GM15510 (cell line): ENCODE results near the gene EID2.

ENCODE experiments used
- POLR2A ChIP-seq: IDR thresholded peaks from 3 replicates; pipeline ENCODE4 v1.6.1; 2011; ENCODE audit warnings: borderline replicate concordance; ENCODE audit not compliant: insufficient read length; ENCODE audit errors: extremely low read depth

Gene EID2

DNA sequence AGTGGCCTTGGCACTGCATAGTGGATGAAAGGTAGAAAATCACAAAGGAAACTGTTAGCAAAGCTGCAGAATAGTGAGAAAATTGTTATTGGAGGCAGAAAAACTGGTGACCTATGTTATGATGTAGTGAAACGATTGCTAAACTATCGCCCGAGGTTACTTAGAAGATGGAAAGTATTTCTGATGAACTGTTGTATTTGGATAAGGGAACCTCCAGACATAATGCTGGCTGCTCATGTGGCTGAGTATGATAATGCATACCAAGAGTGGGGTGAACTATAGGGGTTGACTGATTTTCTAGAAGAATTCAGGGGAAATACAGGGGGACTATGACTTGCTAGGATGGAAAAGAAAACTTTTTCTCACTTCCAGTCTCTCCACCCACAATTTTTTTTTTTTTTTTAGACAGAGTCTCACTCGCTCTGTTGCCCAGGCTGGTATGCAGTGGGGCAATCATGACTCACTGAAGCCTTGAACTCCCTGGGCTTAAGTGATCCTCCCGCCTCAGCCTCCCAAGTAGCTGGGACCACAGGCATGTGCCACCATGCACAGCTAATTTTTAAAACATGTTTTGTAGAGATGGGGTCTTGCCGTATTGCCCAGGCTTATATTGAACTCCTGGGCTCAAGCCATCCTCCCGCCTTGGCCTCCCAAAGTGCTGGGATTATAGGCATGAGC, 4.4 kb upstream of the EID2 start:
- no peak for TF ChIP-seq POLR2A

DNA sequence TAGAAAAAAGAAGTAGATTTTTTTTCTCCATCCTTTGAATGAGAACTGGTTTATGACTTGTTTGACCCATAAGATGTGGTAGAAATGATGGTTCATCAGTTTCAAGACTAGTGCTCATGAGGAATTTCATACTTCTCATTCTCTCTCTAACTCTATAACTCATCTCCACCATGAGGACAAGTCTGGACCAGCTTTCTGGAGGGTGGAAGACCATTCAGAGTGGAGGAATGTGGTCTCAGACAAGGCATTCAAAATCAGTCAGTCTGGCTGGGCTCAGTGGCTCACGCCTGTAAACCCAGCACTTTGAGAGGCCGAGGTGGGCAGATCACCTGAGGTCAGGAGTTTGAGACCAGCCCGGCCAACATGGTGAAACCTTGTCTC, 3.5 kb upstream of the EID2 start:
- TF ChIP-seq POLR2A, result no peak

DNA sequence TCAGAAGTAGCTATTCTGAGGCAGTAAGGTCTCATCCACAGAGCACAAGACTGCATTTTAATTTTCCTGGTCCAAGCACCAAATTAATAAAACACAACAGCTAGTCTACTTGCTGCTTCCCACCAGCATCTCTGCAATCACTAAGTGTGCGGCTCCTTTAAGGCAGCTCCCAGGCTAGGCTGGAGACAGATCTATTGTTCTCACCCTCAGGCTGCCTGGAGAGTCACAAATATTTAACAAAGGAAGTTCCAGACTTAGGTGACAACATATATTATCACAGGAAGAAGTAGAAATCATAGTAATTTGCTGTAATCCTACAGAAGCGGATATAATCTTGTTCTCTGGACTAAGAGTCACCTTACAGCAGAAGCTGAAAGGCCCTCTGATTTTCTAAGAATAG, 2.2 kb upstream of the EID2 start:
- TF ChIP-seq POLR2A, result no peak

DNA sequence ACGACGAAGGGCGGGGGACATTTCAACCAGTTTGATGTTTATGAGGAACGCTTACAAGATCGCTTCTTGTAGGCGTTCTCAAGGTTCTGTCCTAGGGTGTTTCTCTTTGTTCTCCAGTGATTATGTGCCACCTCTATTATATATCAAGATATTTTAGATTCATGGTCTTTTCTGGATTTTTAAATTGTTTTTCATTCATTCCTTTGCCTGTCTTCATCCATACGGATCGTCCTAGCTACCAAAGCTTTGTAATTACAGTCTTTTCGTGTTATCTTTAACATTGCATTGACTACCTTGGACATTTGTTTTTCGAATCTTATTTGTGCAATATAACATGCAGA, 342 bp upstream of the EID2 start:
- no peak for TF ChIP-seq POLR2A

DNA sequence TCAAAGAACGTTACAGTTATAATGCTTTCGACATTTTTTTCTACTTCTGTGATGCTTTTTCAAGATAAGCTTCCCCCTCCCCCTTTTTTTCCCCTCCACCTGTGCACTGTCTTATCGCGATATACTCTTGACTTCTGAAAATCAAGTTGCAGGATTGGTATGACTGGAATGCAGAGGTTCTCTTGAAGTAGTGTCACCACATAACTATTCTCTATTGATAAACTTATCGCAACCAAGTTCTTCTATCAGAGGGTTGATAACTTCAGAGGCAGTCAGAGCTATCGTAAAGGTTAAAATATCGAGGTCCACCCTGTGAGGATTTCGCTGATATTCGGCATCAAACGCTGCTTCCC, 820 bp downstream of the EID2 start:
- no peak for TF ChIP-seq POLR2A

DNA sequence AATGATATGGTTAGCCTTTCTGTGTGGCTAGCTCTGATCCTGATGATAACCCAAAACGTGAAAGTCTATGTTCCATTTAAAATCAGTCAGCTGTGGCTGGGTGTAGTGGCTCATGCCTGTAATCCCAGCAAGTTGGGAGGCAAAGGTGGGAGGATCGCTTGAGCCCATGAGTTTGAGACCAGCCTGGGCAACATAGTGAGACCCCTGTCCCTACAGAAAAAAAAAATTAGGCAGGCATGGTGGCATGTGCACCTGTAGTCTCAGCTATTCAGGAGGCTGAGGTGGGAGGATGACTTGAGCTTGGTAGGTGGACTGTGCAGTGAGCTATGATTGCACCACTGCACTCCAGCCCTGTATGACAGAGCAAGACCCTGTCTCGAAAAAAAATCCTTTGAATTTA, 6.2 kb downstream of the EID2 start:
- TF ChIP-seq POLR2A, result no peak

DNA sequence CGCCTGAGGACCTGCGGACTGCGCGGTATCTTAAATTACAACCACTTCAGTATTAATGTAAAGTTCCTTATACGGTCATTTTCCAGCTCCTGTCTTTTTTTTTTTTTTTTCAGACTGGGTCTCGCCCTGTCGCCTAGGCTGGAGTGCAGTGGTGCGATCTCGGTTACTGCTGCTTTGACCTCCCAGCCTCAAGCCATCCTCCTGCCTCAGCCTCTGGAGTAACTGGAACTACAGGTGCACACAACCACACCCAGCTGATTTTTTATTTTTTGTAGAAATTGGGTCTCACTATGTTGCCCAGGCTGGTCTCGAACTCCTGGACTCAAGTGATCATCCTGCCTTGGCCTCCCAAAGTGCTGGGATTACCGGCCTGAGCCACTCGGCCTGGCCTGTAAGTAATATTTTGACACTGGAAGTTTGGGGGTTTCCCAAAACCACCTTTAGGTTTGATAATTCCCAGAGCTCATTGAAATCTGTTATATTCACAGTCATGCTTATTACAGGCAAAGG, 6.9 kb downstream of the EID2 start:
- TF ChIP-seq POLR2A, result no peak

DNA sequence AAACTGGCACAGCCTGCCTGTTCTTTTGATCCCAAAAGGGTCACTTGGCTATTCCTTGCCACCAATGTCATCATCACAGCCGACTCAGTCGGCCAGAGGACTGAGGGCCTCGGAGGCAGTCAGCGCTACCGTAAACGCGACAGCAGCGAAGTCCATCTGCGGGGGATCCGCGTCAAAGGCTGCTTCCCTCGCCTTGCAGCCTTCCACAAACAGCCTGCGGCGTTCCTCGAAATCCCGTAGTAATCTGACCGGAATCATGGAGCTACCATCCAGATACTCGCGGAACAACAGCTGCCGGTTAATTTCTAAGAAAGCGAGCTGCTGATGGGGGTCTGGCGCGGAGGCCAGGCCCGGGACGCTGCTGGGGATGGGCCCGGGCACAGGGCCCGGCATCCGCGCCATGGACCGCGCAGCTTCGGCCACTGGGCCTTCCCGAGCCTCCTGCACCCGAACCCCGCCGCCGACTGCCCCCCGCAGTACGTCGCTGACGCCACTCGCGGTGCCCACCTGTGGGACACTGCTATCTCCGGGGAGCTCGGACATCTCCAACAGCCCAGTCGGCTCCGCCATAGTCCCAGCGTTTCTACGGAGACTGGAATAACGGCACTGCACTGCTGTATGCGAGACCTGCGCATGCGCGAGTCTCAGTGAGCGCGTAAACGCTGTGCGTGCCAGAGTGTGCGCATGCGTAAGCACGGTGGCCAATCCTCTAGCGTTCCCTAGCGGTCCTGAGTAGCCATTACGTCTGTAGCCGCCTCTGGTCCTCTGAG, 7.5 kb downstream of the EID2 start, which contains the start of gene EID2B:
EID2B (minus strand) TSS at position 620 of the 770 bp plus-strand sequence; CDS start at position 570, 50 bp downstream.
- TF ChIP-seq POLR2A, result peak; percentile 75

DNA sequence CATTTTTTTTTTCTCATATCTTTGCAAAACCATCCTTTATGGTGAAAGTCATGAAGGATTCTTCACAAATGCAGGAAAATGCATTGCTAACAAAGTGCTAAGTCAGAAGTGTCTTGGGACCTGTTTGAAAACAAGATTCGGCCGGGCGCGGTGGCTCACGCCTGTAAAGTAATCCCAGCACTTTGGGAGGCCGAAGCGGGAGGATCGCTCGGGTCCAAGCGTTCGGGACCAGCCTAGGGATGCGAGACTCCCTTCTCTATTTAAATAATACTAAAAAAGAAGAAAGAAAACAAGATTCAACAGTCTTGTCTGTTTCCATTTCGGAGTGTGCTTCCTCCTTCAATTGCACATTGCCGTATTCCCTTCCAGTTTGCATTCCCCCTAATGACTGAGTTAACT, 8.1 kb downstream of the EID2 start:
- no peak for TF ChIP-seq POLR2A

DNA sequence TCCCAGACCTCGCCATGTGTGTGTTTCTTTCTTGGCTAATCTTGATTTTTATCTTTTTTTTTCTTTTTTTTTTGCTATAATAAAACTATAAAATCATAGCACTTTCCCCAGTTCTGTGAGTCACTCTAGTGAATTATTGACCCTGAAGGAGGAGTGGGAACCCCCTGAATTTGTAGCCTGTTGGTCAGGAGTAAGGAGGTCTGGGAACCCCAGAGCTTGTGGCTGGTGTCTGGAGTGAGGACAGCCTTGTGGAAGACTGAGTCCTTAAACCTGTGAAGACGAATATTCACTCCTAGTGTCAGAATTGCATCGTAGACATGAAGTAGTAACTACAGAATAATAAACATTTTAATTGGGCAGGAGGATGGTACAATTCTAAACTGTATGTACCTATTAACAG, 14.8 kb downstream of the EID2 start:
- TF ChIP-seq POLR2A, result no peak

DNA sequence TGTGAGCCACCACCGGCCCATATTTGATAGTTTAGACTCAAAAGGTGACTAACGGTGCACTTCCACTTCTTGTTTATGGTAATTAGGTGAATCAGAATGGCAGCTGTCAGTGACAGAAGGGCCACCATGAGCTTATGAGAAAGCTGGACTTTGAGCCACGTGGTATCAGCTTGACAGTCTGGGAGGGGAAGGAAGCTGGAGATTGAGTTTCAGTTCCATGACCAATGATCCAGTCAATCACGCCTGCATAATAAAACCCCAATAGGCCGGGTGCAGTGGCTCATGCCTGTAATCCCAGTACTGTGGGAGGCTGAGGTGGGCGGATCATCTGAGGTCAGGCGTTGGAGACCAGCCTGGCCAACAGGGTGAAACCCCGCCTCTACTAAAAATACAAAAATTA, 15.5 kb downstream of the EID2 start:
- TF ChIP-seq POLR2A, result no peak

DNA sequence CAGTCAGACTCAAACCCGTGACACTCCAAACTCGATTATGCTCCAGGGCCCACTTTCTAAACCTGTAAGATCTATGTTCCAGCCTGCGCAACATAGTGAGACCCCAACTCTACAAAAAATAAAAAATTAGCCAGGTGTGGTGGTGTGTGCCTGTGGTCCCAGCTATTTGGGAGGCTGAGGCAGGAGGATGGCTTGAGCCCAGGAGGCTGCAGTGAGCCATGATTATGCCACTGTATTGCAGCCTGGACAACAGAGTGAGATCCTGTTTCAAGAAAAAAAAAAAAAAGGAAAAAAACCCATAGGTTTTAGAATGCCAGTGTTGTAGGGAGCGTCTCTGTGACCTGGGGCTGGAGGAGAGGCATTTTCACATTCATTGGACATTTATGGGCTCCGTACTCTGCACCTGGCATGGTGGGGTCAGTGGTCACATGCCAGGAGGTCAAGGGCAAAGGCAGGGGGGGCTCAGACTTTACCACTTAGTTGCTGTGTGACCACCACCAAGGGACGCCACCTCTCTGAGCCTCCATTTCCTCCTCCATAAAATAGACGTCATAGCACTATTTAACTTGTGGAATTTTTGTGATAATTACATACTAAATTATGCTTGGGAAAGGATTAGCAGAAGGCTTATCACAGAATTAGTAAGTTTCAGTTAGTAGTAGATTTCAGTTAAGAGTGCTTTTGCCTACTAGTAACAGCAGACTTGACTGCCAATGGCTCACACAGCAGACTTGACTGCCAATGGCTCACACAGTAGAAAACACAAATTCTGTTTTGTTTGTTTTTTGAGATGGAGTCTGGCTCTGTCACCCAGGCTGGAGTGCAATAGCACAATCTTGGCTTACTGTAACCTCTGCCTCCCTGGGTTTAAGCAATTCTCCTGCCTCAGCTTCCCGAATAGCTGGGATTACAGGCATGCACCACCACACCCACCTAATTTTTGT, 19.1 kb downstream of the EID2 start:
- no peak for TF ChIP-seq POLR2A

DNA sequence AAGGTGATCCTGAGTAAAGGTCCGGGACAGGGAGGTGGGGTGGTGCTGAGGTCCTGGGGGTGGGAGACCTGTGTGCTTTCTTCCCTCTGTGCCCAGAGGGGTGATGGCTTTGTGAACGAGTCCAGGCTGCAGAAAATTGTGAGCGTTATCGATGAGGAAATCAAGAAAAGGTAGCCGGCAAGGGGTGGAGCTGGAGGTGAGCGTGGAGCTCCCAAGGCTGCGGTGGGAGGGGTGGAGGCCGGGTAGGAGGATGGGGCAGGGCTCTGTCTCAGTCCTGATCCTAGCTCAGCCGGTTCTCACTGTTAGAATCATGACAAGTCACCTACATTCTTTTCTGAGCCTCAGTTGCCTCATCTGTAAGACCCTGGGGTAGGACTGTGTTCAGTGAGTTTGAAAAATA, 21.0 kb downstream of the EID2 start:
- no peak for TF ChIP-seq POLR2A

DNA sequence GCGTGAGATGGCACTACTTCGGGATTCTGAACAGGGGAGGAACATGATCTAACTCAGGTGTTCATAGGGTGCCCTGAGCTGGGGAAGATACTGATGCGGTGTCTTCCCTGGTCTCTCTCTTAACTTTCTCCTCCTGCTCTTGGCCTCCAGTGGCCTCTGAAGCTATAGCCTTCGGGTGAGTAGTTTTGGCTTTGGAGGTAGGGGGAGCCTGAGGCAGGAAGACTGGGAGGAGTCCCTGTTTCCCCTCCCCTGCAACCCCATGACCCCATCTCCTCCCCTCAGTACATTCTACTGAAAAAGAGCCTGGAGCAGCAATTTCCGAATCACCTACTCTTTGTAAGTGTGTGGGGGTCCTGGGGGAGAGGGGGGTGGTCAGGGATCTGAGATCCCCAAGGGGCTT, 21.5 kb downstream of the EID2 start:
- no peak for TF ChIP-seq POLR2A

DNA sequence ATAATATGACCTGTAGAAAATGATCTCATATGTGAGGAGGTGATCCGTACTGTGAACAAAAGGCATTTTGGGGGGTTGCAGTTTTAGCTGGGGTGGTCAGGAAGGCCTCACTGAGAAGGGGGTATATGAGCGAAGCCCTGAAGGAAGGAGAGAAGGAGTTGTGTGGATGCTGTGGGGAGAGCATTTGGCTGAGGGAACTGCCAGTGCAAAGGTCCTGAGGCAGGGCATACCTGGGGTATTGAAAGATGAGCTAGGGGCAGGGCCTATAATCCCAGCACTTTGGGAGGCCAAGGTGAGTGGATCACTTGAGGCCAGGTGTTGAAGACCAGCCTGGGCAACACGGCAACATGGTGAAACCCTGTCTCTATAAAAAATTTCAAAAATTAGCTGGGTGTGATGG, 22.5 kb downstream of the EID2 start:
- TF ChIP-seq POLR2A, result no peak
